Measurements from ENCODE around the gene NISCH. TPM values are rescaled to one million over a fixed set of nuclear protein-coding genes. Genes with fewer than 3 reads are reported as not detected.

Gene NISCH
- polyA plus RNA-seq, 1 donor (not counting 4 experiments of a cell fraction or from before 2014, with no cell fraction given): 48.1 TPM

- Histone ChIP-seq H3K36me3 (ENCODE audit: control insufficient read depth in 2 of 2, extremely low read depth in 1 of 2, insufficient read depth in 2 of 2, low read length in 2 of 2) (no peaks in the 10 kb centered on the region), H3K79me2 (ENCODE audit: control insufficient read depth, insufficient read depth, low read length) (no peaks in the 10 kb centered on the region), H3K9ac (ENCODE audit: control insufficient read depth, extremely low read depth, insufficient read depth, low read length) (no peak overlapping the region), H3K9me3 (ENCODE audit: control insufficient read depth, low read depth, low read length) (no peaks in the 10 kb centered on the region), H4K20me1 (ENCODE audit: control insufficient read depth, extremely low read depth, insufficient read depth, low read length) (no peaks in the 10 kb centered on the region), H2AFZ (ENCODE audit: control insufficient read depth, low read length) (no peak overlapping the region), H3K4me2 (ENCODE audit: control insufficient read depth, extremely low read depth, insufficient read depth, low read depth, low read length) (no peak overlapping the region), H3K4me1 (ENCODE audit: control insufficient read depth, extremely low read depth, insufficient read depth, low read length) (no peaks in the 10 kb centered on the region), H3K9me1 (ENCODE audit: control insufficient read depth, extremely low read depth, insufficient read depth, low read length) (no peaks in the 10 kb centered on the region), H3K27me3 (ENCODE audit: control insufficient read depth, extremely low read depth, insufficient read depth, low read length) (peaks cover 9% of the 10 kb centered on the region), H3K4me3 (ENCODE audit: control insufficient read depth in 2 of 3, extremely low read depth in 1 of 3, insufficient read depth in 2 of 3, low read depth in 1 of 3, low read length in 3 of 3) (no peak overlapping the region), H3K27ac (ENCODE audit: control insufficient read depth, insufficient read depth, low read length) (no peak overlapping the region)
- TF ChIP-seq CTCF (optimal IDR thresholded peaks at IDR 0.05 in 1 of 3, IDR thresholded peaks at IDR 0.05 in 1 of 3, conservative IDR thresholded peaks at IDR 0.05 in 1 of 3; ENCODE audit: extremely low read depth in 1 of 3, insufficient read depth in 2 of 3, low read length in 3 of 3): no peak
- TF ChIP-seq EZH2 (IDR thresholded peaks at IDR 0.05; ENCODE audit: low read length): no peak
- no peak for DNase-seq (ENCODE audit: low read depth, low spot score)
- dilution Hi-C loops (cut with MboI; ENCODE audit: extremely low pct_ligation_motif_present, low sequenced_read_pairs): no loop called here
- no peak for FAIRE-seq
Measured at GRCh38 chr3:52503788-52504424, 48.5 kb downstream of the NISCH start.

GRCh38 chr3:52504977-52505376, 49.6 kb downstream of the NISCH start:
- TF ChIP-seq CTCF (optimal IDR thresholded peaks at IDR 0.05 in 1 of 3, IDR thresholded peaks at IDR 0.05 in 1 of 3, conservative IDR thresholded peaks at IDR 0.05 in 1 of 3; ENCODE audit: extremely low read depth in 1 of 3, insufficient read depth in 2 of 3, low read length in 3 of 3) (no peak), EZH2 (IDR thresholded peaks at IDR 0.05; ENCODE audit: low read length) (no peak)
- no peaks in the 10 kb centered on the region for H4K20me1 ChIP-seq (ENCODE audit: control insufficient read depth, extremely low read depth, insufficient read depth, low read length)
- H3K4me2 ChIP-seq (ENCODE audit: control insufficient read depth, extremely low read depth, insufficient read depth, low read depth, low read length): no peak overlapping the region
- FAIRE-seq: no peak
- no peak for DNase-seq (ENCODE audit: low read depth, low spot score)
- H3K9me1 ChIP-seq (ENCODE audit: control insufficient read depth, extremely low read depth, insufficient read depth, low read length): no peaks in the 10 kb centered on the region
- no peak overlapping the region for H3K27ac ChIP-seq (ENCODE audit: control insufficient read depth, insufficient read depth, low read length)
- H3K27me3 ChIP-seq (ENCODE audit: control insufficient read depth, extremely low read depth, insufficient read depth, low read length): peaks cover 12% of the 10 kb centered on the region
- dilution Hi-C loops (cut with MboI; ENCODE audit: extremely low pct_ligation_motif_present, low sequenced_read_pairs): no loop called here
- no peak overlapping the region for H3K9ac ChIP-seq (ENCODE audit: control insufficient read depth, extremely low read depth, insufficient read depth, low read length)
- H3K79me2 ChIP-seq (ENCODE audit: control insufficient read depth, insufficient read depth, low read length): no peaks in the 10 kb centered on the region
- no peak overlapping the region for H3K4me3 ChIP-seq (ENCODE audit: control insufficient read depth in 2 of 3, extremely low read depth in 1 of 3, insufficient read depth in 2 of 3, low read depth in 1 of 3, low read length in 3 of 3)
- H3K4me1 ChIP-seq (ENCODE audit: control insufficient read depth, extremely low read depth, insufficient read depth, low read length): no peaks in the 10 kb centered on the region
- H3K9me3 ChIP-seq (ENCODE audit: control insufficient read depth, low read depth, low read length): no peaks in the 10 kb centered on the region
- no peak overlapping the region for H2AFZ ChIP-seq (ENCODE audit: control insufficient read depth, low read length)
- no peaks in the 10 kb centered on the region for H3K36me3 ChIP-seq (ENCODE audit: control insufficient read depth in 2 of 2, extremely low read depth in 1 of 2, insufficient read depth in 2 of 2, low read length in 2 of 2)
